A549 (cell line): Measurements from ENCODE around the gene ERVW-1.

Experiments
- CEBPB ChIP-seq, 2 experiments: fragments of >200 bp in 1 of 2; sonication (Bioruptor Twin) in 1 of 2; formaldehyde crosslinking in 1 of 2; IDR thresholded peaks; 2 replicates each; pipeline ENCODE4 v1.6.1; 2012 to 2016
- CHD4 ChIP-seq: fragments of 200-600 bp; sonication (generic); IDR thresholded peaks from 2 replicates; pipeline ENCODE4 v1.6.1; 2016; ENCODE audit warnings: antibody characterized with exemption, mild to moderate bottlenecking, borderline replicate concordance
- CTCF ChIP-seq: fragments of >200 bp; sonication (Bioruptor Twin); formaldehyde crosslinking; IDR thresholded peaks from 3 replicates; pipeline ENCODE4 v1.5.1; 2016
- ELK1 ChIP-seq: fragments of 150-350 bp; IDR thresholded peaks from 2 replicates; pipeline ENCODE4 v1.6.1; 2014; ENCODE audit warnings: low read depth, mild to moderate bottlenecking, low read length
- MAZ ChIP-seq: fragments of 150-350 bp; IDR thresholded peaks from 2 replicates; pipeline ENCODE4 v1.6.1; 2014; ENCODE audit warnings: antibody characterized with exemption, low read depth, low read length, borderline replicate concordance
- NFE2L2 ChIP-seq: fragments of 150-350 bp; conservative IDR thresholded peaks from 2 replicates; pipeline ENCODE4 v1.6.1; 2014; ENCODE audit warnings: low read length
- PHF8 ChIP-seq: fragments of 200-600 bp; sonication (generic); IDR thresholded peaks from 2 replicates; pipeline ENCODE4 v1.6.1; 2016; ENCODE audit warnings: low read depth, mild to moderate bottlenecking, antibody characterized with exemption, moderate library complexity, borderline replicate concordance
- POLR2A ChIP-seq: IDR thresholded peaks from 2 replicates; pipeline ENCODE4 v1.6.1; 2012; ENCODE audit warnings: mild to moderate bottlenecking, low read length
- RAD21 ChIP-seq, 2 experiments: fragments of >200 bp in 1 of 2; sonication (Bioruptor Twin) in 1 of 2; formaldehyde crosslinking in 1 of 2; IDR thresholded peaks in 1 of 2; conservative IDR thresholded peaks in 1 of 2; 2 replicates in 1 of 2; 3 replicates in 1 of 2; pipeline ENCODE4 v1.6.1; 2012 to 2018; ENCODE audit warnings: inconsistent platforms in 1 of 2
- REST ChIP-seq: fragments of 200-600 bp; sonication (generic); IDR thresholded peaks from 2 replicates; pipeline ENCODE4 v1.6.1; 2016; ENCODE audit warnings: antibody characterized with exemption, mild to moderate bottlenecking, moderate library complexity
- RNF2 ChIP-seq: fragments of 200-600 bp; sonication (generic); IDR thresholded peaks from 2 replicates; pipeline ENCODE4 v1.6.1; 2016; ENCODE audit warnings: low read depth, mild to moderate bottlenecking, antibody characterized with exemption, moderate library complexity, borderline replicate concordance
- ZFP36 ChIP-seq: fragments of 450-650 bp; IDR thresholded peaks from 2 replicates; pipeline ENCODE4 v1.6.1; 2014; ENCODE audit warnings: borderline replicate concordance; ENCODE audit not compliant: partially characterized antibody
- TF ChIP-seq, protein P1 (sequence below): IDR thresholded peaks from 2 replicates; pipeline ENCODE4 v1.6.1; 2012; ENCODE audit warnings: low read depth, borderline replicate concordance

DNA sequence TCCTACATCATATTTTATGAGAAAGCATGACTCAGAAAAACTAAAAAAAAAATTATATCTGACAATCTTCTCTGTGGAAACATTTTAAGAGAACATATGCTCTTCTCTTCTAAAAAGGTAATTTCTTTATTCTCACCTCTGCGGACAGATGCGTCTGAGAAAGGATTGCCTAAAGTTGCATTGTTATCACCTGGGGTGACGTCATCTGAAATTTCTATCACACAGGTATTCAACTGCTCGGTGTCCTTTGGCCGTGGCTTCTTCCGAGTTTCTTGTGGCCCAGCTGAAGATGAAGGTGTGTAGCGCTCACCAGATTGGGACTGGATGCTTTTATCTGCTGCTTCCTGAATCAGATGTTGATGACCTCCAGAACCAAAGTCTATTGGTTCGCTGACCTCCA lies 44.7 kb downstream of the ERVW-1 start:
- TF ChIP-seq CTCF (no peak), RAD21 (conservative IDR thresholded peaks at IDR 0.05 in 1 of 2, IDR thresholded peaks at IDR 0.05 in 1 of 2) (no peak), POLR2A (no peak), MAZ (no peak), ELK1 (no peak), ZFP36 (no peak), REST (no peak), RNF2 (no peak), PHF8 (no peak), NFE2L2 (no peak), CHD4 (no peak), CEBPB (IDR thresholded peaks at IDR 0.05) (no peak)
- TF ChIP-seq, protein P1, sequence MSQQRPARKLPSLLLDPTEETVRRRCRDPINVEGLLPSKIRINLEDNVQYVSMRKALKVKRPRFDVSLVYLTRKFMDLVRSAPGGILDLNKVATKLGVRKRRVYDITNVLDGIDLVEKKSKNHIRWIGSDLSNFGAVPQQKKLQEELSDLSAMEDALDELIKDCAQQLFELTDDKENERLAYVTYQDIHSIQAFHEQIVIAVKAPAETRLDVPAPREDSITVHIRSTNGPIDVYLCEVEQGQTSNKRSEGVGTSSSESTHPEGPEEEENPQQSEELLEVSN: no peak
